ENCODE data around the gene CMYA5. TPM values are rescaled to one million over a fixed set of nuclear protein-coding genes. Genes with fewer than 3 reads are reported as not detected.

Gene CMYA5
- total RNA-seq, 1 donor = 1.7 TPM

GRCh38 chr5:79729679-79730078 is 40.0 kb downstream of the CMYA5 start:
- no peak overlapping the region for H3K4me3 ChIP-seq (ENCODE audit: low read depth, low read length)
- TF ChIP-seq CTCF (IDR thresholded peaks at IDR 0.05; ENCODE audit: insufficient read depth, low read length) = no peak
- no peak for DNase-seq (ENCODE audit: low read depth)

- no peak overlapping the region for H3K4me3 ChIP-seq (ENCODE audit: low read depth, low read length)
- TF ChIP-seq CTCF (IDR thresholded peaks at IDR 0.05; ENCODE audit: insufficient read depth, low read length) = no peak
- DNase-seq (ENCODE audit: low read depth) = no peak
These were observed 40.9 kb downstream of the CMYA5 start for GRCh38 chr5:79730564-79730963.

- no peak for DNase-seq (ENCODE audit: low read depth)
- H3K4me3 ChIP-seq (ENCODE audit: low read depth, low read length) = no peak overlapping the region
- TF ChIP-seq CTCF (IDR thresholded peaks at IDR 0.05; ENCODE audit: insufficient read depth, low read length) = no peak
These were observed 42.1 kb downstream of the CMYA5 start for GRCh38 chr5:79731775-79732174.

- H3K4me3 ChIP-seq (ENCODE audit: low read depth, low read length) = no peak overlapping the region
- no peak for TF ChIP-seq CTCF (IDR thresholded peaks at IDR 0.05; ENCODE audit: insufficient read depth, low read length)
- no peak for DNase-seq (ENCODE audit: low read depth)
These were observed 47.2 kb downstream of the CMYA5 start for GRCh38 chr5:79736528-79737514.

GRCh38 chr5:79738349-79738748 is 48.7 kb downstream of the CMYA5 start:
- no peak for TF ChIP-seq CTCF (IDR thresholded peaks at IDR 0.05; ENCODE audit: insufficient read depth, low read length)
- DNase-seq (ENCODE audit: low read depth) = no peak
- no peak overlapping the region for H3K4me3 ChIP-seq (ENCODE audit: low read depth, low read length)

- DNase-seq (ENCODE audit: low read depth) = no peak
- no peak overlapping the region for H3K4me3 ChIP-seq (ENCODE audit: low read depth, low read length)
- TF ChIP-seq CTCF (IDR thresholded peaks at IDR 0.05; ENCODE audit: insufficient read depth, low read length) = no peak
These were observed 53.0 kb downstream of the CMYA5 start for GRCh38 chr5:79742549-79743136.
